ENCODE results near the gene TIMM29. TPM values are rescaled to one million over a fixed set of nuclear protein-coding genes. Genes with fewer than 3 reads are reported as not detected.
A peak's percentile ranks its signal among the peaks of the same experiment; 100 is the strongest.

The TIMM29 gene
- total RNA-seq, 1 donor from 2014 or later: 12.4 TPM

- no peak for DNase-seq
- Histone ChIP-seq H3K4me3 (no peak overlapping the region), H3K4me1 (peaks cover 38% of the 10 kb centered on the region), H3K36me3 (no peaks in the 10 kb centered on the region), H3K27me3 (ENCODE audit: low read depth) (no peaks in the 10 kb centered on the region), H3K27ac (replicated peaks) (no peak overlapping the region), H3K9me3 (replicated peaks) (no peaks in the 10 kb centered on the region)
- intact Hi-C loops (cut with micrococcal nuclease): no loop called here
- no peak for TF ChIP-seq CTCF (IDR thresholded peaks at IDR 0.05; ENCODE audit: borderline replicate concordance)
These were observed 35.3 kb downstream of the TIMM29 start for GRCh38 chr19:10963865-10964264.

GRCh38 chr19:10964903-10965302 is 36.3 kb downstream of the TIMM29 start:
- Histone ChIP-seq H3K9me3 (replicated peaks) (no peaks in the 10 kb centered on the region), H3K4me1 (peaks cover 36% of the 10 kb centered on the region), H3K36me3 (no peaks in the 10 kb centered on the region), H3K27me3 (ENCODE audit: low read depth) (no peaks in the 10 kb centered on the region), H3K4me3 (no peak overlapping the region), H3K27ac (replicated peaks) (no peak overlapping the region)
- intact Hi-C loops (cut with micrococcal nuclease): no loop called here
- TF ChIP-seq CTCF (IDR thresholded peaks at IDR 0.05; ENCODE audit: borderline replicate concordance): no peak
- DNase-seq: no peak

- Histone ChIP-seq H3K27ac (replicated peaks) (no peak overlapping the region), H3K36me3 (no peaks in the 10 kb centered on the region), H3K9me3 (replicated peaks) (no peaks in the 10 kb centered on the region), H3K27me3 (ENCODE audit: low read depth) (no peaks in the 10 kb centered on the region), H3K4me3 (no peak overlapping the region), H3K4me1 (peaks cover 34% of the 10 kb centered on the region)
- no peak for DNase-seq
- intact Hi-C loops (cut with micrococcal nuclease): no loop called here
- no peak for TF ChIP-seq CTCF (IDR thresholded peaks at IDR 0.05; ENCODE audit: borderline replicate concordance)
These were observed 36.8 kb downstream of the TIMM29 start for GRCh38 chr19:10965398-10965797.

GRCh38 chr19:10966809-10967208 is 38.2 kb downstream of the TIMM29 start:
- Histone ChIP-seq H3K27ac (replicated peaks) (no peak overlapping the region), H3K4me3 (no peak overlapping the region), H3K27me3 (ENCODE audit: low read depth) (no peaks in the 10 kb centered on the region), H3K36me3 (no peaks in the 10 kb centered on the region), H3K4me1 (peaks cover 30% of the 10 kb centered on the region), H3K9me3 (replicated peaks) (no peaks in the 10 kb centered on the region)
- intact Hi-C loops (cut with micrococcal nuclease): no loop called here
- no peak for TF ChIP-seq CTCF (IDR thresholded peaks at IDR 0.05; ENCODE audit: borderline replicate concordance)
- DNase-seq: no peak

GRCh38 chr19:10968527-10969135 is 40.0 kb downstream of the TIMM29 start:
- intact Hi-C loops (cut with micrococcal nuclease): no loop called here
- H3K27ac ChIP-seq (replicated peaks): peak overlapping the region; percentile 4

More at GRCh38 chr19:10968527-10969135, 40.0 kb downstream of the TIMM29 start:
- no peak overlapping the region for H3K4me3 ChIP-seq
- H3K27me3 ChIP-seq (ENCODE audit: low read depth): no peaks in the 10 kb centered on the region
- H3K4me1 ChIP-seq: peaks cover 24% of the 10 kb centered on the region
- no peak for DNase-seq
- H3K36me3 ChIP-seq: no peaks in the 10 kb centered on the region
- no peak for TF ChIP-seq CTCF (IDR thresholded peaks at IDR 0.05; ENCODE audit: borderline replicate concordance)
- H3K9me3 ChIP-seq (replicated peaks): no peaks in the 10 kb centered on the region
